GM20431 (cell line): ENCODE data around the gene RASGRP2.

Source experiments
- in situ Hi-C: fragments of 300-500 bp; cut with MseI, MboI; formaldehyde crosslinking; loops from one replicate; pipeline ENCODE4 v1.15.0; 2020; ENCODE audit warnings: low sequenced_read_pairs; ENCODE audit not compliant: unreplicated experiment

RASGRP2 gene

DNA sequence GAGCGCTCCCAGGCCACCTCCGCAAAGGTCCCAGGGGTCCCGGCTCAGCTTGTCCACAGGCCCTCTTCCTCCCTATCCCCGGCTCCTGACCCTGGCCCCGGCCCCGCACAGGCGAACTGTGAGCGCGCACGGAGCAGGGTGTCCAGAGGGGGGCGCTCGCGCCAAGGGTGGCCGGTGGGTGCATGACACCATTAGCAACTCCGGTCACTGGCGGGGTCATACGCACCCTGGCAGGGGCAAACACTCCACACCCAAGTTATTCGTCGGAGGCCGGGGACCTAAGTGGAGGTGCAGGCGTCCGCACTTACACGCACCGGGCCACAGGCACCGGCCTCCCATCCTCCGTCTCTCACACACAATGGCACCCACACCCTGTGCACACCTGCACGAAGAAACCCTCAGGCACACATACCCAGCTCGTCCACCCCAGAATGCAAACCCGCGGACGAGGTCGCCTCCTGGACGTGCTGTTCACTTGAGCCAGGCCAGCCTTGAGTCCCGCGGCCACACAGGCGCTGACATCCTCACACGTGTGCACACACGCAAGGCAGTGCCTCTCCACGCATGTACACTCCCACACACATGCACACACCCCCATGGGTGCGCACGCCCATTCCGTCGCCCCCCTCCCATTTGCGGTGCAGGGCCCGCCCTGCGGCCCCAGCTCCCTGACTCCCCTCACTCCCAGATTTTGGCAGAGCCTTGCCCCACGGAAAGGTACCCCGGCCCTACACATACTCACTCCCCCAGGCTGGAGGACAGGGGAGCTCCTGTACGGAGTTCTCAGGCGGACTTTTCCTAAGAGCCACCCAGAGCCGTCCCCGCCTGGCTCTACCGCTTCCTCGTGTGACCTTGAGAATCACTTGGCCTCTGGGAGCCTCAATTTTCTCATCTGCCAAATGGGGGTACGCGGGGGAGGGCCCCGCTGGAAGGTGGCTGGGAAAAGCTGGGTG lies at the start of gene RASGRP2:
Gene RASGRP2 (minus strand): TSS at position 552 of the 953 bp plus-strand sequence. CDS start 1,276 bp downstream, outside the sequence.
- in situ Hi-C loops = no loop called here

DNA sequence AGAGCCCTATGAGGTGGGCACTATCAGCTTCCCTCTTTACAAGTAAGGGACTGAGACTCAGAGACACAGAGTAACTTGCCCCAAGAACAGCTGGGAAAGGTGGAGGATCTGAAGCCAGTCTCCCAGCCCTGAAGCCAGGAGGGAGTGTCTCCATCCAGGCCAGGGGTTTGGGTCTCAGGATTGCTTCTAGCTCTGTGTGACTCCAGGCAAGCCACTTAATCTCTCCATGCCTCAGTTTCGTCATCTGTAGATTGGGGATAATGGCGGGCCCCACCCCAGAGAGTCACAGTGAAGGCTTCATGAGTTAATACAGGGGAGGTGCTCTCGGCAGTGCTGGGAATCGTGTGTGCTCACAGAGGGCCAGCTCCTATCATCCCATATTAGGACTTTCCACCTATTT lies 48.5 kb upstream of the RASGRP2 start:
- in situ Hi-C loops = no loop called here

DNA sequence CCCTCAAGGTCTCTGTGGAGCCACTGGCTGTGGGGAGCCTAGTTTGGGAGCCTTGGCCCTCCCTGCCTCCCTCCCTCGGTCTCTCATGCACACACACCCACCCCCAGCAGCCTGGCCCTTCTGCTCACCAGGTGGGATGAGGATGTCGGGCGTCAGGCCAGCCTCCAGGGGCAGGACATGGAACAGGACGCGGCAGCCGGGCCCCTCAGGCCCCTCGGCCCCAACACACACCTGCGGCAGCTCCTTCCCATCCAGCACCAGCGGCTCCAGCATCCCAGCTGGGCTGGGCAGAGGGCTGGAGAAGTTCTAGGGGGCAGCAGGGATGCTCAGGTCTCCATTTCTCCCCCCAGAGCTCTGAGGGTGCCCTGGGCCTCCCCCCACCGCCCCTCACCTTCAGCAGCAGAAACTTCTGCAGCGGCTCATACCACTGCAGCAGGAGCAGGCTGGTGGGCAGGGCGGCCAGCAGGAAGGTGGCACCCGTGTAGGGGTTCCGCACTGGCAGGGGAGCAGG lies 47.9 kb upstream of the RASGRP2 start:
- in situ Hi-C loops = no loop called here

DNA sequence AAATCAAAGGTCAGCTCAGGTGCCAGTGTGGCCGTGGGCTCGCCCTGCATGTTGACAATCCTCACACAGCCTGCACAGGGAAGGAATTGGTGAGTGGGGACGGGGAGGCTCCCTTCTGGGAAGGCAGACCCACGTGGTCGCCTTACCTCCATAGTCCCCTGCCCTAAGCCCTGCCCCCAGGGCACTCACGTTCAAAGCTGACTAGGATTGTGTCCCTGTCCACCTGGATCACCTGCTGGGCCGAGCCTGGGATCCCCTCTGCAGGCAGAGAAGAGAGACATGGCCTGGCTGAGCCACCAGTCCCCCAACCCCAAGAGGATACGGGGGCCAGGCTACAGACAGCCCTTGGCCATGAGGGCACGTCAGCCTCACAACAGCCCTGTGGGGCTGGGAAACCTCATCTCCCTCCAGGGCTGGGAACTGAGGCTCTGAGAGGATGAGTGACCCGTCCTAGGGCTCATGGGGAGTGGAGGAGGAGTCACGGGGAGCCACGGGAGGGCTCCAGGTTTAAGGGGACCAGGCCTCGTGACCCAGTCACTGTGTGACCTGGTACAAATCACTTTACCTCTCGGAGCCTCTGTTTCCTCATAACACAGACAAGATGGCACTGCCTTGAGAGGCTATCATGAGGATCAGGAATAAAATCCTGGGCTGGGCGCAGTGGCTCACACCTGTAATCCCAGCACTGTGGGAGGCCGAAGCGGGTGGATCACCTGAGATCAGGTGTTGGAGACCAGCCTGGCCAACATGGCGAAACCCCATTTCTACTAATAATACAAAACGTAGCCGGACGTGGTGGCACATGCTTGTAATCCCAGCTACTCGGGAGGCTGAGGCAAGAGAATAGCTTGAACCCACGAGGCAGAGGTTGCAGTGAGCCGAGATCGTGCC lies 46.5 kb upstream of the RASGRP2 start:
- in situ Hi-C loops = no loop called here

DNA sequence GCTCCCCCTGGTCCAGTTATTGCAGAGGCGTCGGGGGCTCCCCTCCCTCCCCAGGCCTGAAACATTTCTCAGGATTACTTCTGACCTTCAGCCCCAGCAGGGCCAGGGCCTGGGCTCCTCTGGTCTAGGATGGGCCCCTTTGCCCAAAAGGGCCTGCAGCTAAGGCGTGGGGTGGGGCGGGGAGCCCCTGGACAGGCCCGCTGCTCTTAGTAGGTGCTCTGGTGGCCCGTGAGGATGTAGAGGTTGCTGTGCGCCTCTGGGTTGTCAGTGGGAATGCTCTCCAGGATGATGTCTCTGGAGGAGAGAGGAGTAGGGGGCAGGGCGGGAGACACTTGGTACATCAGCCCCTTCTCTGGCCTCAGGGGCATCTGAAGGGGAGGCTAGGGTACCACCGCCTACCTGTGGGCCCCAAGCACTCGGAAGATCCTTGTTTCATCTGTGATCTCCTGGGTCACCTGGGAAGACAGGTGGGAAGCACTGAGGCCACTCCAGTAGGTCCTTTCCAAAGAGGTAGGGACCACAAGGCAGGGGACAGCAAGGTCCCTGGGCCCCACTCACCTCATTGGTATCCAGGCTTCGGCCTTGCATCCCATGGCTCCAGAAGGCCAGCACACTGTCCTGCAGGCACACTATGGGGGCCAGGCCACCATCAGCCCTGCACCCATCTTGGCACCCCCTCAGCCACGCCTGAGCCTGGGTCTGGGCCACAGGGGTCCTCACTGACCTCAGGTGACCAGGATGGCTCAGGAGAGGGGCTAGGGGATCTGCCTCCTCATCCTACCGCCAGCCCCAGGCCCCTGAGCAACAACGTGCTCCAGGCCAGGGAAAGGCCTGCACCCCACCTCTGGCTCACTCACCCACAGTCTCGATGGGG lies 45.6 kb upstream of the RASGRP2 start:
- in situ Hi-C loops = no loop called here

DNA sequence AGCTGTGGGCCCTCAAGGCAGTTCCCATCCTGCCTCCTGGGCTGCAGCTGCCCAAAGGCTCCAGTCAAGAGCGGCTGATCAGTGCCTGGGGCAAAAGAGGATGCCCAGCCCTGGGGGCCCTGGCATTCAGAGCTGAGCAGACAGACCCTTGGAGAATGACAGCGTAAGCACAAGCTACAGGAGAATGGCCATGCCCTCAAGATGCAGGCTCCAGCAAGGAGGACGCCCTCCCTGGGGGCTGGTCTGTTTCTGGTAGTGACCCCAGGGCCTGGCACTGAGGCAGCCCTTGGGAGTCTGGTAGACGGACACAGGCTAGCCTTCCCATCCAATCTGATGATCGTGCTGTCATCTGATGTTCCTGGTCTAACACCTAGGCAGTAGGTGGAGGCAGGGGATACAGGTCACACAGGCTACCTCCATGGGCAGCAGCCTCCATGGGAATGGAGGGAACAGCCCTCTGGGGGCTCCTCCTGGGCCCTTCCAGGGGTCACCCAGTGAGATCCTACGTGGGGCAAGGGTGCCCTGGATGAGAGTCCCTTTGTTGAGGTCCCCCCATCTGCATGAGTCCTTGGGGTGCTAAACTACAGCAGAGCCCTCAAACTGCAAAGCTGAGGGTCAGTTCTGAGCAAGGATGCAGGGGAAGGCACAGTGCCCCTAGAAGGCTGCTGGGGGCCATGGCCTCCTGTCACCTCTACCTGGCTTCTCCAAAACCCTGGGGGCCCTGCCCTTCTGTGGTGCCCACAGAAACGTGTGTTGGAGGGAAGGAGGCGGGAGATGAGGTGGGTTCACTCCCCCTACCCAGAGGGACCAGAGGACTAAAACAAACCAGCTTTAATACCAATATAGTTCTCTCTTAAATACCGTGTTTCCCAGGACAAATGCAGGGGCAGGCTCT lies 44.6 kb upstream of the RASGRP2 start:
- in situ Hi-C loops = no loop called here

DNA sequence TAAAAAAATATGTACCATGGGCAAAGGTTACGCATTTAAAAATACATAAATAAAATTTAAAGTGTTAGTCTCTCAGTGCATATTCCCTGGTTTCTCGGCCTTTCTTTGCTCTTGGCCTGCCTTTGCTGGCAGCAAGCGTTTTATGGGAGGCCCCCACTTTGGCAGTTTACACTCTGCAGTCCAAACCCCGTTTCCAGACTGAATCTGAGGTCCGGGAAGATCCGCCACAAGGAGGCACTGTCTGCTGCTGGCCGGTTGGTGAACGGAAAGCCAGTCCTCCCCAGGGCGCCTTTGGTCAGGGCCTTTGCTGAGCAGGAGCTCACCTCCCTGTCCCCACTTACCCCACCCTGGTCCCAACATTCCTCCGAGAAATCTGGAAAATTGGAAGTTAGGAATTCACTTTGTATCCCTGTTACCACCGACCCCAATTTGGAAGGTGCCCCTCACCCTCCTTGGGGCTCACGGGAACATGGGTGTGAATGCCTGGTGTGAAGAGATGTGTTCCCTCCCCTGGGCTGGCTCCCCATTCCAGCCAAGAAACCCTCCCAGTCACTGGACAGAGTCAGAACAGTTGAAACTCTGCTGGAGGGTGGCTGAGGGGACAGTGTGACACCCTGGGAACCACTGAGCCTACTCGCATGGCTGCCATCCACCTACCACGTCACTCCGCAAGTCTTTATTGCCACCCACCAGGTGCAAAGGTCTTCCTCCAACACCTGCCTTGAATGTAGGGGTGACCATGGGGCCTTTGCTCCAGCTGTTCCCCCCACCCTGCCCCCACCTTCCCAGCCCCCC lies 43.8 kb upstream of the RASGRP2 start:
- in situ Hi-C loops = no loop called here

DNA sequence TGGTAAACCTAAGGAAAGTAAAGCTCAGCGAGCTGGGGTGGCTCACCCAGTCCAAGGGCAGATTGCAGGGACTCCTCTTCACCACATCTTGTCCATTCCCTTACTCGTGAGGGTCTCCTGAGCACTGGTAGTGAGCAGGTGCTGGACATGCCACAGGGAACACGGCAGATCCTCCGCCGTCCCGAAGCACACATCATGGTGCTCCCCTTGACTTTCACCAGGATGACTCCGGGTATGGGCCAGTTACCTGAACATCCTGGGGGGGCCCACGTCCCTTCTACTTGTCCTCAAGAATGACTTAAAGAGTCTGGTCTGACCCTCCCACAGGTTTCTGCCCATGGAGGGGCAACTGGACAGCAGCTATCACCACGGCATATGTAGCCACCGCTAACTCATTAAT lies 42.4 kb upstream of the RASGRP2 start:
- in situ Hi-C loops = no loop called here

DNA sequence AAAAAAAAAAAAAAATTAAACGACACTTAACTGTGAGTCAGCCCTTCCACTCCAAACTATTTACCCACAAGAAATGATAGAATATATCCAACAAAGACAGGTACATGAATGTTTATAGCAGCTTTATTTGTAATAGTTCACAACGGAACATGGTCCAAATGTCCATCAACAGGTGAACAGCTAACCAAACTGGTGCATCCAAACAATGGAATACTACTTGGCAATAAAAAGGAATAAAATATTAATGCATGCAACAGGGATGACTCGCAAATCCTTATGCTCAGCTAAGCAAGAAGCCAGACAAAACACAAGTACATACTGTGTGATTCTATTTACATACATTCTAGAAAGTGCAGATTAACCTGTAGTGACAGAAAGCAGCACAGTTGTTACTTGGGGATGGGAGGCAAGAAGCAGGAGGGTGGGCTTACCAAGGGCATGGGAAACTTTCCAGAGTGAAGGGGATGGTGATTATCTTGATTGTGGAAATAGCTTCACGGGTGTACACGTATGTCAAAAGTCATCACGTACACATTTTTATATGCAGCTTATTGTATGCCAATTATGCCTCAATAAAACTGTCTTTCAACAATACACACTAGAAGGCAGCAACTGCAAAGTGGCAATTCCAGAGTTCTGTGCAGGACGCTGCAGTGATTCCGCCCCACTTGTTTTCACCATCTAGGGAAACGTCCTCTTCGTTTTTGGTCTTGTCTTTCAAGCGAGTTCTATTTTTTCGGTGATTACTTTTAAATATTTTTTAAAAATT lies 41.1 kb upstream of the RASGRP2 start:
- in situ Hi-C loops = no loop called here

DNA sequence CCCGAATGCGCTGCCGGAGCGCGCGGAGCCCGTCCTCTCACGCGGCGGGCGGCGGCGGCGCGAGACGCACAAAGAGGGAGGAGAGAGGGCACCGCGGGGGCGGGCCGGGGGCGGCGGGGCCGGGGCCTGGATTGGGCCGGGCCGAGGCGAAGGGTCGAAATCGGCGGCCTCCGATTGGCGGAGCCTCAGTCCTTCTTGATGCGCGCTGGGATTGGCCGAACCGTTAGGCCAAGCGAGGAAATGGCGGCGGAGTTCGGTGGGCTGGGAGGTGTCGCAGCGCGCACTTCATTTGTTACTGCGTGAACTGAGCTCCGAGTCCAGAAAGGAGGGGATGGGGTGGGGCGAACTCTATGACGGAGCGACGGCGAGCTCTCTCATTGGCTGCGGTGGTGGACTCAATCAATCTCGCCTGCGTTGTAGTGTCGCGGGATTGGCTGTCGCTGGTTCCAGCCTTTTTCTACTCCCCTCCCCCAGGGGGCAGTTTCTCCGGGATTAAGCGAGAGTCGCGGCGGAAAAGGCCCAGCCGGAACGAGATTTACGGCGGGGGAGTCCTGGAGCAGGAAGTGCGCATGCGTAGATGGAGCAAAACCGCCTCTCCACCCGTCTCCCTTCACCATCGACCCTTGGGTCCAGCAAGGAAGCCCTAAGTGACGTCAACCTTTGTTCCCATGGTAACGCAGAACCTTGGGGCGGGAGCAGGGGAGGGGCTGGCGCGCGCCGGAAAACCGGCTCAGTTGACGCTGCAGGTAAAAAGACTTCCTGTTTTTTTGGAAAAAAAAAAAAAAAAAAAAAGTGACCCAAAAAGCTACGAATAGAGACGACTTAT lies 34.7 kb upstream of the RASGRP2 start, which contains the start of gene SF1:
Gene SF1 (minus strand): TSS at position 70 of the 826 bp plus-strand sequence. CDS start 150 bp downstream, outside the sequence.
- in situ Hi-C loops = no loop called here

DNA sequence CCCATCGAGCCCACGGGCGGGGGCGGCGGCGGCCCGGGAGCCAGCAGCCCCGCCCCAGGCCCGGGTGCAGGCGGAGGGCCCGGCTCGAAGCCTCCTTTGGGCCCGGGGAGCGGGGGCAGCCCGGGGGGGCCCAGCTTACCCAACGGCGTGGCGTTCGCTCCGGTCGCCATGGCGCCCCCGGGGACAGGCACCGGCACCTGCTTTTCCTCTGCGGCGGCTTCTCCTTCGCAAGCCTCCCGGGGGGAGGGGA lies 34.2 kb upstream of the RASGRP2 start:
- in situ Hi-C loops = no loop called here

DNA sequence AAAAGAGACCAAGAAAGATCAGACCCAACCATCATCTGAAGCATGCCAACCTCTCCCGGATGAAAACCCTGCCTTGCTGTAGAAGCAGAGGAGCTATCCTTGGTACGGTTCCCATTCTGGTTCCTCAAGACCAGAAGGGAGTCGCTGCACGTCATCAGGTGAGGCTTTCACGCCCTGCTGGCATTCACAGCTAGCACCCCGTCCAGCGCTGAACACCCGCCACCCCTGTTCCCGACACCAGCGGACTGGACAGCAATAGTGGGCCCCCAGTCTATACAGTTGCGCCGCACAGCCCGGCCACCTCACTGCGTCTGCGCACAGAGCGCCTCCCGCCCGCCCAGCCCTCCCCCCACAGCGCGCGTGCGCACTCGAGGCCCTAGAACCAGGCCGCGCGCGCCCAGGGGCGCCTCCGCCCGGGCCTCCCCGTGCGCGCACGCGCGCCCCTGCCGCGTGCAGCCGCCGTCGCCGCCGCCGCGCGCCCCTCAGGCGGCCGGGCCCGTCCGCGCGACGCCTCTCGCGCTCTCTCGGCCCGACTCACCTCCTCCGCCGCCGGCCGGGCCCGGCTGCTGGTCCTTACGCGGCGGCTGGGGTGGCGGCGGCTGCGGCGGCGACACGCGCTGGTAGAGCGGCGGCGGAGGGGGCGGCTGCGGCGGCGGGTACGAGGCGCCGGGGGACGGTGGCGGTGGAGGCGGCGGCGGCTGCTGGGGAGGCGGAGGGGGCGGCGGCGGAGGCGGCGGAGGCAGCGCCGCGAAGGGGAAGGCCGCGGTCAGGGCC lies 33.7 kb upstream of the RASGRP2 start:
- in situ Hi-C loops = no loop called here

DNA sequence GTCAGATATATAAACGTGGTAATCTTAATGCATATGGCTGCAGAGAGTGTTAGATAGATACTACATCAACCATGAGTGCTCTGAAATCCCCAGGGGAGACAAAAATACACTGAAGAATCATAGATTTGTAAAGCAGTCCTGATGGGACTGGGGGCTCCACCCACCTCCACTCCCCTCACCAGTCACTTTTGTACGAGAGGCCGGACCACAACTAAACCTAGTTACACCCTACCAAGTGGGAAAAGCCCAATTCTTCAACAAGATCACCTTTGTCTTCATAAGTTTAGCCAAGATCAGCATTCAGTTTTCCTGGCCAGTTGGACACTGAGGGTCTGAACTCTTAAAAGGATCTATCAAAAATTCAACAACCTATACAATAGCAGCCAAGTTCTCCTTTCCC lies 32.9 kb upstream of the RASGRP2 start:
- in situ Hi-C loops = no loop called here

DNA sequence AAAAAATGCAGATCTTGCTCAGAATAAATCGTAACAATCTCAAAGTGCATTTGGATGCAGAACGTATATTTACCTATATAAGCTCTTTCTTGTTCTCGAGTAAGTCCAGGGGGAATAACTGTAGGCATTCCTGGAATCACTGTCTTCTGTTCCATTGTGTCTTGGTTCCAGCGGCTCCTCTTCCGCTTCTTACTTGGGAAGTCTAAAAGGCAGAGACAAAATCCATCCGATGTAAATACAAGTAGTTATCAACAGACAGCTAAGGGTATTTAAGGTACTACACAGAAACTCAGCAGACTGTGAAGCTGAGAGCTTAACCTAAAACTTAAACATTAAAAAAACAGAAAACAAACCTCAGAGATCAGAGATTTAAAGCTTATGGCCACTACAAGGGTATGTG lies 32.5 kb upstream of the RASGRP2 start:
- in situ Hi-C loops = no loop called here

DNA sequence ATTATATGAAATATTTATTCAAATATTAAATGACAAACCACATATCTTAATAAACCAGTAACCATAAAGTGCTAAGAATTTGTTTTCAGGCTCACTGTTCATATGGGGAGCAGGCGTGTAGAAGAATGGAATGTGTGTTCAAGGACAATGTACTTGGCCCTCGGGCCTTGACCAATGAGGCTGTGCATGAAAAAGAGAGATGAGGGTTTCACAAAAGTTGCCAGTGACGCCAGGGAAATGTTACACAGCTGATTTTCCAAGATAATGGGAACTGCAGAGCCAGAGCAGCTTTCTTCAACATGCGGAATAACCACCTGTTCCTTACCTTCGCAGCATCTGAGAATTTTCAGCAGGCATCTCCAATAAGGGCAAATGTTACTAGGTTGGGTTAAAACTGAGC lies 30.2 kb upstream of the RASGRP2 start:
- in situ Hi-C loops = no loop called here
